K562 (cell line): ENCODE measurements around the gene LBHD1. TPM values are rescaled to one million over a fixed set of nuclear protein-coding genes. Genes with fewer than 3 reads are reported as not detected.

ENCODE experiments used
- BCOR ChIP-seq: fragments of 450-650 bp; IDR thresholded peaks from 2 replicates; pipeline ENCODE4 v1.6.1; 2016
- CGGBP1 ChIP-seq: fragments of 250-450 bp; sonication (Bioruptor Pico); IDR thresholded peaks from 2 replicates; pipeline ENCODE4 v1.9.0; 2021; ENCODE audit warnings: mild to moderate bottlenecking
- CHCHD3 ChIP-seq: fragments of 250-450 bp; sonication (Bioruptor Pico); IDR thresholded peaks from 2 replicates; pipeline ENCODE4 v2.1.2; 2022; ENCODE audit warnings: mild to moderate bottlenecking
- COPS2 ChIP-seq: fragments of 450-650 bp; conservative IDR thresholded peaks from 2 replicates; pipeline ENCODE4 v1.6.1; 2016; ENCODE audit warnings: mild to moderate bottlenecking, moderate library complexity
- EGR1 ChIP-seq: fragments of 450-650 bp; conservative IDR thresholded peaks from 2 replicates; pipeline ENCODE4 v1.6.1; 2017; ENCODE audit warnings: mild to moderate bottlenecking
- EP300 ChIP-seq: IDR thresholded peaks from 2 replicates; pipeline ENCODE4 v1.6.1; 2012; ENCODE audit warnings: low read length, improper control_type of control experiment
- FOXA3 ChIP-seq, 2 experiments: fragments of 450-650 bp in 1 of 2; sonication (generic) in 1 of 2; formaldehyde crosslinking; IDR thresholded peaks in 1 of 2; conservative IDR thresholded peaks in 1 of 2; 2 replicates each; pipeline versions ENCODE4 v1.4.0 to v1.8.0; 2020 to 2022; ENCODE audit warnings: mild to moderate bottlenecking in 2 of 2, missing genetic modification reagents in 1 of 2
- ID3 ChIP-seq, 2 experiments: fragments of 250-450 bp in 1 of 2; fragments of 450-650 bp in 1 of 2; sonication (Bioruptor Pico) in 1 of 2; IDR thresholded peaks; 2 replicates each; pipeline versions ENCODE4 v1.6.1 to v1.8.0; 2016 to 2021; ENCODE audit warnings: mild to moderate bottlenecking in 2 of 2, moderate library complexity in 2 of 2, missing compliant biosample characterization in 1 of 2, missing genetic modification characterization in 1 of 2
- LARP7 ChIP-seq: fragments of 450-650 bp; IDR thresholded peaks from 2 replicates; pipeline ENCODE4 v1.6.1; 2016
- MITF ChIP-seq: IDR thresholded peaks from 2 replicates; pipeline ENCODE4 v1.6.1; 2014; ENCODE audit warnings: antibody characterized with exemption
- MXI1 ChIP-seq: IDR thresholded peaks from 2 replicates; pipeline ENCODE4 v1.6.1; 2011; ENCODE audit warnings: low read depth, mild to moderate bottlenecking, improper control_type of control experiment, low read length
- NONO ChIP-seq, 2 experiments: fragments of 200-400 bp in 1 of 2; fragments of 450-650 bp in 1 of 2; formaldehyde crosslinking in 1 of 2; IDR thresholded peaks; 2 replicates each; pipeline ENCODE4 v1.6.1; 2017; ENCODE audit warnings: low read depth in 2 of 2, mild to moderate bottlenecking in 2 of 2, moderate library complexity in 2 of 2, low read length in 1 of 2
- NR4A1 ChIP-seq, 2 experiments: fragments of 250-450 bp in 1 of 2; fragments of 450-650 bp in 1 of 2; sonication (Bioruptor Pico) in 1 of 2; IDR thresholded peaks; 2 replicates each; pipeline versions ENCODE4 v1.4.0 to v1.6.1; 2016 to 2020; ENCODE audit warnings: mild to moderate bottlenecking in 2 of 2, missing compliant biosample characterization in 1 of 2, missing genetic modification characterization in 1 of 2, moderate library complexity in 1 of 2
- OTX1 ChIP-seq: fragments of 450-650 bp; formaldehyde crosslinking; IDR thresholded peaks from 2 replicates; pipeline ENCODE4 v1.4.0; 2022; ENCODE audit warnings: mild to moderate bottlenecking
- PML ChIP-seq: IDR thresholded peaks from 2 replicates; pipeline ENCODE4 v1.6.1; 2012; ENCODE audit warnings: low read length, inconsistent platforms
- ZBED1 ChIP-seq: IDR thresholded peaks from 2 replicates; pipeline ENCODE4 v1.6.1; 2014
- ZFPM2 ChIP-seq: fragments of 250-450 bp; sonication (Bioruptor Pico); IDR thresholded peaks from 2 replicates; pipeline ENCODE4 v1.5.1; 2022; ENCODE audit warnings: mild to moderate bottlenecking
- ZNF316 ChIP-seq: fragments of 450-650 bp; IDR thresholded peaks from 2 replicates; pipeline ENCODE4 v1.6.1; 2016
- polyA plus RNA-seq, 8 experiments: library from polyadenylated mRNA; depleted of rRNA in 4 of 8; stranded (reverse) in 5 of 8; unstranded in 3 of 8; fragments of >200 nt; fragmentation: Nextera tagmentation in 2 of 8; fragmentation: Illumina TruSeq in 1 of 8; extraction: Ambion mirVana in 2 of 8; extraction: Trizol in 1 of 8; gene quantifications; 2 replicates each; pipeline versions ENCODE4 v1.2.1 to v1.2.3, GENCODE V29; 2011 to 2014; ENCODE audit warnings: inconsistent platforms in 1 of 8, missing spikeins in 1 of 8
- total RNA-seq, 7 experiments: library from RNA; depleted of rRNA in 6 of 7; stranded (reverse); fragments of >200 nt in 6 of 7; fragmentation: Illumina TruSeq in 2 of 7; extraction: Trizol in 2 of 7; gene quantifications; 2 replicates each; pipeline versions ENCODE4 v1.2.1 to v1.2.3, GENCODE V29; 2011 to 2021; ENCODE audit warnings: low replicate concordance in 1 of 7
- TF ChIP-seq, protein P1 (sequence below): sonication (generic); formaldehyde crosslinking; IDR thresholded peaks from 2 replicates; pipeline ENCODE4 v1.9.0; 2022; ENCODE audit warnings: mild to moderate bottlenecking, missing genetic modification reagents
- TF ChIP-seq, protein P2 (sequence below): fragments of 150-350 bp; conservative IDR thresholded peaks from 2 replicates; pipeline ENCODE4 v1.6.1; 2014; ENCODE audit warnings: low read length

Gene LBHD1
- total and polyA plus RNA-seq, 9 of the 15 experiments (the other 6 are each of a cell fraction or from before 2014, with no cell fraction given), result 2.6 to 28.0 (median 12.5) TPM

DNA sequence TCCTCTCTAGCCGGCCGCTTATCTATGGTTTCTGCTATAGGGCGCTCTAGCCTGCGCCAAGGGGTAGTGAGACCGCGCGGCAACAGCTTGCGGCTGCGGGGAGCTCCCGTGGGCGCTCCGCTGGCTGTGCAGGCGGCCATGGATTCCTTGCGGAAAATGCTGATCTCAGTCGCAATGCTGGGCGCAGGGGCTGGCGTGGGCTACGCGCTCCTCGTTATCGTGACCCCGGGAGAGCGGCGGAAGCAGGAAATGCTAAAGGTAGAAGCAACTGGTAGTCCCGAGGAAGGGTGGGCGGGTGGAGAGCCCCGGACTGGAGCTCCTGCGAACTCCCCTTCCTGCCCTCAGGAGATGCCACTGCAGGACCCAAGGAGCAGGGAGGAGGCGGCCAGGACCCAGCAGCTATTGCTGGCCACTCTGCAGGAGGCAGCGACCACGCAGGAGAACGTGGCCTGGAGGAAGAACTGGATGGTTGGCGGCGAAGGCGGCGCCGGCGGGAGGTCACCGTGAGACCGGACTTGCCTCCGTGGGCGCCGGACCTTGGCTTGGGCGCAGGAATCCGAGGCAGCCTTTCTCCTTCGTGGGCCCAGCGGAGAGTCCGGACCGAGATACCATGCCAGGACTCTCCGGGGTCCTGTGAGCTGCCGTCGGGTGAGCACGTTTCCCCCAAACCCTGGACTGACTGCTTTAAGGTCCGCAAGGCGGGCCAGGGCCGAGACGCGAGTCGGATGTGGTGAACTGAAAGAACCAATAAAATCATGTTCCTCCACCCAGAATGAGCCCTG lies at the start of gene LBHD1, which contains the start of gene UQCC3 (continued):
- TF ChIP-seq FOXA3 (CRISPR knock-in tag; conservative IDR thresholded peaks at IDR 0.05 in 1 of 2, IDR thresholded peaks at IDR 0.05 in 1 of 2) (peak in 1 of 2 experiments; percentile 37; a peak in 1 of 4 replicates), PML (peak; percentile 20; the same call in 1 of the 2 replicates), ZNF316 (0 out of 2 replicates have a peak, but pooled peaks have one; percentile 42), NONO (IDR thresholded peaks at IDR 0.05; ENCODE audit: low read depth in 2 of 2, low read length in 1 of 2) (peak in 1 of 2 experiments; percentile 23; a peak in 1 of 4 replicates), MITF (0 out of 2 replicates have a peak, but pooled peaks have one; percentile 12), LARP7 (0 out of 2 replicates have a peak, but pooled peaks have one; percentile 15), ID3 (CRISPR knock-in tag; IDR thresholded peaks at IDR 0.05) (no peak), ID3 (tag; IDR thresholded peaks at IDR 0.05) (peak; percentile 43; the same call in 1 of the 2 replicates), MXI1 (0 out of 2 replicates have a peak, but pooled peaks have one; percentile 21), CHCHD3 (CRISPR knock-in tag) (0 out of 2 replicates have a peak, but pooled peaks have one; percentile 14), ZBED1 (peak; percentile 43), EGR1 (peak; percentile 71), COPS2 (no peak), BCOR (peak; percentile 41; the same call in 1 of the 2 replicates), EP300 (peak; percentile 53; the same call in 1 of the 2 replicates), NR4A1 (CRISPR knock-in tag; IDR thresholded peaks at IDR 0.05) (peak; percentile 75; the same call in 1 of the 2 replicates), NR4A1 (tag; IDR thresholded peaks at IDR 0.05) (no peak), OTX1 (CRISPR knock-in tag) (peak; percentile 50; the same call in 1 of the 2 replicates), ZFPM2 (CRISPR knock-in tag) (0 out of 2 replicates have a peak, but pooled peaks have one; percentile 26), CGGBP1 (CRISPR knock-in tag) (0 out of 2 replicates have a peak, but pooled peaks have one; percentile 13)
- TF ChIP-seq, protein P1, sequence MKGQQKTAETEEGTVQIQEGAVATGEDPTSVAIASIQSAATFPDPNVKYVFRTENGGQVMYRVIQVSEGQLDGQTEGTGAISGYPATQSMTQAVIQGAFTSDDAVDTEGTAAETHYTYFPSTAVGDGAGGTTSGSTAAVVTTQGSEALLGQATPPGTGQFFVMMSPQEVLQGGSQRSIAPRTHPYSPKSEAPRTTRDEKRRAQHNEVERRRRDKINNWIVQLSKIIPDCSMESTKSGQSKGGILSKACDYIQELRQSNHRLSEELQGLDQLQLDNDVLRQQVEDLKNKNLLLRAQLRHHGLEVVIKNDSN (CRISPR knock-in tag), result peak; percentile 49
- TF ChIP-seq, protein P2, sequence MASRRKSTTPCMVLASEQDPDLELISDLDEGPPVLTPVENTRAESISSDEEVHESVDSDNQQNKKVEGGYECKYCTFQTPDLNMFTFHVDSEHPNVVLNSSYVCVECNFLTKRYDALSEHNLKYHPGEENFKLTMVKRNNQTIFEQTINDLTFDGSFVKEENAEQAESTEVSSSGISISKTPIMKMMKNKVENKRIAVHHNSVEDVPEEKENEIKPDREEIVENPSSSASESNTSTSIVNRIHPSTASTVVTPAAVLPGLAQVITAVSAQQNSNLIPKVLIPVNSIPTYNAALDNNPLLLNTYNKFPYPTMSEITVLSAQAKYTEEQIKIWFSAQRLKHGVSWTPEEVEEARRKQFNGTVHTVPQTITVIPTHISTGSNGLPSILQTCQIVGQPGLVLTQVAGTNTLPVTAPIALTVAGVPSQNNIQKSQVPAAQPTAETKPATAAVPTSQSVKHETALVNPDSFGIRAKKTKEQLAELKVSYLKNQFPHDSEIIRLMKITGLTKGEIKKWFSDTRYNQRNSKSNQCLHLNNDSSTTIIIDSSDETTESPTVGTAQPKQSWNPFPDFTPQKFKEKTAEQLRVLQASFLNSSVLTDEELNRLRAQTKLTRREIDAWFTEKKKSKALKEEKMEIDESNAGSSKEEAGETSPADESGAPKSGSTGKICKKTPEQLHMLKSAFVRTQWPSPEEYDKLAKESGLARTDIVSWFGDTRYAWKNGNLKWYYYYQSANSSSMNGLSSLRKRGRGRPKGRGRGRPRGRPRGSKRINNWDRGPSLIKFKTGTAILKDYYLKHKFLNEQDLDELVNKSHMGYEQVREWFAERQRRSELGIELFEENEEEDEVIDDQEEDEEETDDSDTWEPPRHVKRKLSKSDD, result no peak
